GM18907 (cell line): ENCODE results near the gene PRKG2.

Experiments
- ATAC-seq: cut with Tn5 transposase; IDR thresholded peaks from one replicate; pipeline ENCODE4 v1.9.1; 2021; ENCODE audit warnings: mild to moderate bottlenecking, moderate library complexity; ENCODE audit not compliant: unreplicated experiment

The PRKG2 gene

DNA sequence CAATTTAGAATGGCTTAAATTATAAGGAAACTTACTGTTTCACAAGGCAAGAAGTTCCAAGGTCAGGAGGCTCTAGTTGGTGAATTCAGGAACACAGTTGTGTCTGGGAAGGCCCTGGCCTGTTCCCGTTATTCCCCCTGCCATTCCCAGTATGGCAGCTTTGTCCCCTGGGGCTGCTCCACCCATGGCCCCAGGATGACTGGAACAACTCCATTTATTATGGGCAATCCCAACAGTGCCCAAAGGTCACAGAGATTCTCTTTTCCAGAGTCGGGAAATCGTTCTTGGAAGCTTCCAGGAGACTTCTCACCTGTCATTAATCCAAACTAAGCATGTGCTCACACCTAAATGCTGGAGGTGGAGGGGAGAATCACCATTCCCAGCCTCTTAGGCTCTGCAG, 2.8 kb upstream of the PRKG2 start:
- ATAC-seq: no peak

GRCh38 chr4:81215931-81216330, 909 bp upstream of the PRKG2 start:
- no peak for ATAC-seq

DNA sequence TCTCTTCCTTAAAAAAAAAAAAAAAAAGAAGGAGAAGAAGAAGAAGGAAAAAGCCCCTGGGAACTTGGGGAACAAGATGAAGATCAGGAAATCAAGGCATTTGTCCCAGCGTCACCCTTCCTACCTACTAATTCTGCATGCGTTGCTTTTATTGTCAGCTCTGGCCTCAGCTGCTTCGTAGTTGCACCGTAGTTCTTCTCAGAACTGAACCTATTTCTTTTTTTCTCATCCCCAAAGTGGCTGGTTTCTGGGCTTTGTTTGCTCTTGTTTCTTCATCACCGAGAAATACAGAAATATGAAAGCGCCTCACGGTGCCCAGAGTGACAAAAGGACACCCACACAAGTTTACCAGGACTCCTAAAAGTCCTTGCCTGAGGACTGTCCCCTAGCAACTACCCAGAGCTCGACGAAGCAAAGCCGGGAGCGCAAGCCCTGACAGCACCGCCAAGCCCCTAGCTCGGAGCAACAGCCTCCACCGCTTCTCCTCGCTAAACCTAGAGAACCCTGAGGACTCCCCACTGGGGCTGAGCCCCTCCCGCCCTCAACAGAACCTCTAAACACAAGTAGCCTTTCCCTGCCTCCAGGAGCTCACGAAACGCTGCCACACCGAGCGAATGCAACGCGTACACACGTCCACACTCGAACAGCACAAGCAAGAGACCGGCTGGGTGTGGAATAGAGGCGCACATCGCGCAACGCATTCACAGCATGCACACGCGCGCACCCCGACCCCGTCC, 710 bp downstream of the PRKG2 start:
- no peak for ATAC-seq

GRCh38 chr4:81213671-81214070, 1.4 kb downstream of the PRKG2 start:
- ATAC-seq: no peak

GRCh38 chr4:81211956-81212355, 3.1 kb downstream of the PRKG2 start:
- no peak for ATAC-seq

GRCh38 chr4:81207828-81208227, 7.2 kb downstream of the PRKG2 start:
- ATAC-seq: no peak

DNA sequence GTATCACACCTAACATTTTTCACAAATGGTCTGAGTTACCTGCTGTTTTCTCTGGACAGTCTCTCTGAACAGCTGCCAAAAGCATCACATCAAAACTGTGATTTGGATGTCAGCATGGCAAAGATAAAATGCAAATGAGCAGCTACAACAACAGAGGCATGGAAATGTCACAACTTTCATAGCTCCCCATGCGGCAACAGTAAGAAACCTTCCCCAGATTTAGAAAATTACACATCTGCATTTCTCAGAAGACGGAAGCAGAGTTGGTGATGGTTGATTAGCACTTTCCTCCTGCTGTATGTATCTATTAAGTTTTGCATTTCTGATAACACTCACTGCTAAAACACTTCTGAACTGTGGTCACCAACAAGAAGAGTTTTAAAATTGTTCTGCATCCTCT, 9.7 kb downstream of the PRKG2 start:
- ATAC-seq: no peak

DNA sequence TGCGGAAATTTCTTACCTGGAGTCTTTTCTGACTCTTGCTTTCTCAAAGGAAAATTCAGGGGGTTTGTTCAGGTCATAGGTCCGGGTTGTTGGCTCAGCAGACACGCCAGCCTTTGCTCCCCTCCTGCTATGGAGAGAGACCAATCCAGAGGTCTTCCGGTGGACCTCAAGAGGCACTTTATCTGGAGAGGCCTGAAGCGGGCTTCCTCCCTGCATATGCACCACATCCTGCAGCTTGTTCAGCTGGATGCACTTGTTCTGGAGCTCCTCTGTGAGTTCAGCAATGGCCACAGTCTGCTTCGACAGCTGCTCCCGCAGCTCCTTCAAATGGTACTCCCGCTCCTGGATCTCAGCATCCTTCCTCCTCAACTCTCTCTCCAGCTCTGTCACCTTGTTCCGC, 10.5 kb downstream of the PRKG2 start:
- ATAC-seq: no peak

DNA sequence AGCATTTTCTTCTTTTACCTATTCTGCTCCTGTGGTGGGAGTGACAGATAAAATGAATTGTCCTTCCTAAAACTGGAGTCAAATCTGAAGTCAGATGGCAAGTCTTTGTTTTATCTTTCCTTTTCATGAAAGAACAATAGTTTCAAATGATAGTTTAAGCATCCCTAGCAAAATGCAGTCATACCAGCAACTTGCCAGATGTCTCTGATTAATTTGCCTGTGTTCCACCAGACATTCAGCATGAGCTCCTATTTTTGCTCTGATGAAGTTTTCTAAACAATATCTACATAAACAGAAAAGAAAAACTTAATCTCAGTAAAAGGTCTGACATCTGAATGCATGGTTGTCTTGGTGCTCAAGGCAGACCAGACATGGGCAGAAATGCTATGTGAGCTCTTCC, 15.2 kb downstream of the PRKG2 start:
- ATAC-seq: no peak

- ATAC-seq: no peak
These were observed 16.4 kb downstream of the PRKG2 start for GRCh38 chr4:81198609-81199008.

DNA sequence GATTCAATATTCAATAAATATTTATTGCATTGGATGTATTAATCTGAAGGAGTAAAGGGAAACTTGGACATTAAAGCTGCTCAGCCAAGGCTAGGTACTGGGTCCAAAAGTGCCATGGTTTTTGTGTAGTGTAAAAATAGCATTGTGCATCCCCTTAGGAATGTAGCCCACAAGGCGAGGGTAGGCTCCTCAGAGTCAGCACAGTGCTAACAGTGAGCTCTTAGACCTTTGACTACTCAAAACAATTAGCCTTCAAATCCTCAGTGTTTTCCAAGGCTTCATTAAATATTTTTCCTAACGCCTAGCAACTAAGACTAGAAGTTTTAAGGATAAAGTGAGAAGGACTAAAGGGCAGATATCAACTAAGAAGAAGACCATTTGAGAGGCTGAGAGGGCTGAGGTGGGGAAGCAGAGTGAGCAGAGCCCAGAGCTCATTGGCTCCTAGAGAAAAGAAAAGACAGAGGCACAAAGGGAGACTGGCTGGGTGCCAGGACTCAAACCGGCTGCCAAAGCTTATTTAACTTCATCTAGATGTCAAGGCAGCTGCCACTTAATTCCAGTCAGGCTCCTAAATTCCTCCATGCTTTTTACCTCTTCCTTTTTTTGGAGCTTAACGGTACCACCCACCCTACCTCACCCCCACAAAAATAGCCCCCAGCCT, 17.0 kb downstream of the PRKG2 start:
- no peak for ATAC-seq

DNA sequence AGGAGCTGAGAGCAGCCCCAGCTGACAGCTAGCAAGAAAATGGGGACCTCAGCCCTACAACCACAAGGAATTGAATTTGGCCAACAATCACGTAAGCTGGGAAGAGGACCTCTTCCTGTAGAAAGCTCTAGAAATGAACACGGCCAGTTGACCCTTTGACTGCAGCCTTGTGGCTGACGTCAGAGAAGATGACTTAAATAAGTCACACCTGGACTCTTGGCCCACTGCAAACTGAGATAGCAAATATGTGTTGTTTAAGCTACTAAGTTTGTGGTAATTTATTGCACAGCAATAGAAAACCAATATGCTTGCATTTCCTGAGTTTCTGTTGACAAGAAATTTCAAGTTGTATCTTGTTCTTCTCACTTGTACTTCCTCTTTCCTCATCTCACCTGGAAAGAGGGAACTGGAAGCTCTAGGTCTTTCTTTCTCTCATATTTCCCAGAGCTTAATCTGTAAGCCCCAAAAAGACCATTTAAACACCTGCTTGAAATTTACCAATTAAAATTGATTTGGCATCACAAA, 18.8 kb downstream of the PRKG2 start:
- ATAC-seq: no peak

GRCh38 chr4:81195475-81195874, 19.5 kb downstream of the PRKG2 start:
- no peak for ATAC-seq

DNA sequence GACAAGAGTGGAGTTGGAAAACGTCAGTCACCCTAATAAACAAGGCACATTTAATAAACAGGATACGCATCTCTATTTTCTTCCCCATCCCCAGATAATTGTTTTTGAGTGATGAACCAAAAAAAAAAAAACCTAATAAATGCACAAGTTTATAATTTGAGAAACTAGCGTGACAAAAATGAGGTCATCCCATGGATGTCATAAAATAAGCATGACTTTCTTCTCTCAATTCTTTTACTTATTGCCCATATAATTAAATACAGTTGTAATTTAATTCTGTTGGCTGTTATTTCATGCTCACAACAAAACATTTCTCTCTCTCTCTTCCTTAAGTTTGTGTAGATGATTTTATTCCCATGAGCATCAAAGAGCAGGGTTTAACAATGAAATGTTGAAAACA, 20.7 kb downstream of the PRKG2 start:
- ATAC-seq: no peak

DNA sequence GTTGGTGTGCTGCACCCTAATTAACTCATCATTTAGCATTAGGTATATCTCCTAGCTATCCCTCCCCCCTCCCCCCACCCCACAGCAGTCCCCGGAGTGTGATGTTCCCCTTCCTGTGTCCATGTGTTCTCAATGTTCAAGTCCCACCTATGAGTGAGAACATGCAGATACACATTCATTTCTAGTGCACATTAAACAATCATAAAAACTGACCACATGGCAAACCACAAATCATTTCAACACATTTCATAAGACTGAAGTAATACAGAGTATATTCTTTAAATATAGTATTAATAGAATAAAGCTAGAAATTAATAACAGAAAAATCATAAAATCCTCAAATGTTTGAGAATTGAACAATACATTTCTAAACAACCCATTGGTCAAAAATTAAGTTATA, 34.1 kb downstream of the PRKG2 start:
- ATAC-seq: no peak

GRCh38 chr4:81179326-81179725, 35.7 kb downstream of the PRKG2 start:
- no peak for ATAC-seq

- no peak for ATAC-seq
These were observed 41.8 kb downstream of the PRKG2 start for GRCh38 chr4:81173213-81173612.

GRCh38 chr4:81166458-81167160, 48.4 kb downstream of the PRKG2 start:
- no peak for ATAC-seq

DNA sequence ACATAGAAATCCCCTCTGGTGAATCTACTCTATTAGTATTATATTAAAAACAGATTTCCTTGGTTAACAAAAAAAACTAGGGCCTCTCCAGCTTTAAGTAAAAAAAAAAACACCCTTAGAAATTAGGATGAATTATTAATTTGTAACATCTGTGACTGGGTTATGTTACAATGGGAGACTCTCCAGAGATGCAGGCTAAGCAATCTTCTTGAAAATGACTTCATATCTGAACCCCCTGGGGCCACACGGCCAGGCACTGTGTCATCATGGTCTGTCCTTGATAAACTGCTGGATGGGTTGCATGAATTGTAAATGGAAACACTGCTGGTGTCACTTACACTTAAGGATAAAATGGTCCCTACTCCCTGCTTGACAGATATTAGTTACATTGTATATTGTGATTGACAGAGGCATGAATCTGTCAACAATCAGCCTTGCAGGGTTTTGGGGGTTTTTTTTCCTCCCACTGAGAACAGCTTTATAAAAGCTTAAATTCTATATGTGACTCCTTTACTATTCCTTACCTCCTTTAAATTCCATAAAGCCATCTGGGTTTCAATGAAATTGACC, 49.1 kb downstream of the PRKG2 start:
- no peak for ATAC-seq

GRCh38 chr4:81164623-81165416, 50.2 kb downstream of the PRKG2 start:
- no peak for ATAC-seq

- ATAC-seq: no peak
These were observed 50.9 kb downstream of the PRKG2 start for GRCh38 chr4:81164126-81164525.
